ENCODE results near the gene MAPK11.

GRCh38 chr22:50312371-50312770, 42.2 kb upstream of the MAPK11 start:
- TF ChIP-seq, protein P1, sequence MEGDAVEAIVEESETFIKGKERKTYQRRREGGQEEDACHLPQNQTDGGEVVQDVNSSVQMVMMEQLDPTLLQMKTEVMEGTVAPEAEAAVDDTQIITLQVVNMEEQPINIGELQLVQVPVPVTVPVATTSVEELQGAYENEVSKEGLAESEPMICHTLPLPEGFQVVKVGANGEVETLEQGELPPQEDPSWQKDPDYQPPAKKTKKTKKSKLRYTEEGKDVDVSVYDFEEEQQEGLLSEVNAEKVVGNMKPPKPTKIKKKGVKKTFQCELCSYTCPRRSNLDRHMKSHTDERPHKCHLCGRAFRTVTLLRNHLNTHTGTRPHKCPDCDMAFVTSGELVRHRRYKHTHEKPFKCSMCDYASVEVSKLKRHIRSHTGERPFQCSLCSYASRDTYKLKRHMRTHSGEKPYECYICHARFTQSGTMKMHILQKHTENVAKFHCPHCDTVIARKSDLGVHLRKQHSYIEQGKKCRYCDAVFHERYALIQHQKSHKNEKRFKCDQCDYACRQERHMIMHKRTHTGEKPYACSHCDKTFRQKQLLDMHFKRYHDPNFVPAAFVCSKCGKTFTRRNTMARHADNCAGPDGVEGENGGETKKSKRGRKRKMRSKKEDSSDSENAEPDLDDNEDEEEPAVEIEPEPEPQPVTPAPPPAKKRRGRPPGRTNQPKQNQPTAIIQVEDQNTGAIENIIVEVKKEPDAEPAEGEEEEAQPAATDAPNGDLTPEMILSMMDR (IDR thresholded peaks at IDR 0.05 in 2 of 3, conservative IDR thresholded peaks at IDR 0.05 in 1 of 3; ENCODE audit: insufficient read depth in 2 of 3, low read depth in 1 of 3, low read length in 3 of 3), result no peak
- no peak for TF ChIP-seq SLC30A9 (CRISPR knock-in tag; IDR thresholded peaks at IDR 0.05)
- no peak for TF ChIP-seq ZNF778 (CRISPR knock-in tag; IDR thresholded peaks at IDR 0.05)
- no peak for TF ChIP-seq JUN (IDR thresholded peaks at IDR 0.05; ENCODE audit: borderline replicate concordance, low read depth, low read length)
- TF ChIP-seq JUN (CRISPR knock-in tag; IDR thresholded peaks at IDR 0.05; ENCODE audit: borderline replicate concordance), result no peak
- no peak for TF ChIP-seq ERF (CRISPR knock-in tag; IDR thresholded peaks at IDR 0.05)
- TF ChIP-seq, protein P2, sequence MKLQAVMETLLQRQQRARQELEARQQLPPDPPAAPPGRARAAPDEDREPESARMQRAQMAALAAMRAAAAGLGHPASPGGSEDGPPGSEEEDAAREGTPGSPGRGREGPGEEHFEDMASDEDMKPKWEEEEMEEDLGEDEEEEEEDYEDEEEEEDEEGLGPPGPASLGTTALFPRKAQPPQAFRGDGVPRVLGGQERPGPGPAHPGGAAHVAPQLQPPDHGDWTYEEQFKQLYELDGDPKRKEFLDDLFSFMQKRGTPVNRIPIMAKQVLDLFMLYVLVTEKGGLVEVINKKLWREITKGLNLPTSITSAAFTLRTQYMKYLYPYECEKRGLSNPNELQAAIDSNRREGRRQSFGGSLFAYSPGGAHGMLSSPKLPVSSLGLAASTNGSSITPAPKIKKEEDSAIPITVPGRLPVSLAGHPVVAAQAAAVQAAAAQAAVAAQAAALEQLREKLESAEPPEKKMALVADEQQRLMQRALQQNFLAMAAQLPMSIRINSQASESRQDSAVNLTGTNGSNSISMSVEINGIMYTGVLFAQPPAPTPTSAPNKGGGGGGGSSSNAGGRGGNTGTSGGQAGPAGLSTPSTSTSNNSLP (IDR thresholded peaks at IDR 0.05; ENCODE audit: borderline replicate concordance, low read depth, low read length), result no peak
- no peak for TF ChIP-seq ARHGAP35 (IDR thresholded peaks at IDR 0.05; ENCODE audit: partially characterized antibody)
- no peak for TF ChIP-seq ELF2 (CRISPR knock-in tag; IDR thresholded peaks at IDR 0.05)
- TF ChIP-seq SAP30 (IDR thresholded peaks at IDR 0.05; ENCODE audit: borderline replicate concordance, insufficient read depth, low read depth, low read length, poor library complexity, severe bottlenecking), result no peak
- TF ChIP-seq POLR2A (conservative IDR thresholded peaks at IDR 0.05), result no peak
- TF ChIP-seq, protein P3, sequence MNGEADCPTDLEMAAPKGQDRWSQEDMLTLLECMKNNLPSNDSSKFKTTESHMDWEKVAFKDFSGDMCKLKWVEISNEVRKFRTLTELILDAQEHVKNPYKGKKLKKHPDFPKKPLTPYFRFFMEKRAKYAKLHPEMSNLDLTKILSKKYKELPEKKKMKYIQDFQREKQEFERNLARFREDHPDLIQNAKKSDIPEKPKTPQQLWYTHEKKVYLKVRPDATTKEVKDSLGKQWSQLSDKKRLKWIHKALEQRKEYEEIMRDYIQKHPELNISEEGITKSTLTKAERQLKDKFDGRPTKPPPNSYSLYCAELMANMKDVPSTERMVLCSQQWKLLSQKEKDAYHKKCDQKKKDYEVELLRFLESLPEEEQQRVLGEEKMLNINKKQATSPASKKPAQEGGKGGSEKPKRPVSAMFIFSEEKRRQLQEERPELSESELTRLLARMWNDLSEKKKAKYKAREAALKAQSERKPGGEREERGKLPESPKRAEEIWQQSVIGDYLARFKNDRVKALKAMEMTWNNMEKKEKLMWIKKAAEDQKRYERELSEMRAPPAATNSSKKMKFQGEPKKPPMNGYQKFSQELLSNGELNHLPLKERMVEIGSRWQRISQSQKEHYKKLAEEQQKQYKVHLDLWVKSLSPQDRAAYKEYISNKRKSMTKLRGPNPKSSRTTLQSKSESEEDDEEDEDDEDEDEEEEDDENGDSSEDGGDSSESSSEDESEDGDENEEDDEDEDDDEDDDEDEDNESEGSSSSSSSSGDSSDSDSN (IDR thresholded peaks at IDR 0.05; ENCODE audit: borderline replicate concordance in 1 of 2, low read depth in 2 of 2, low read length in 2 of 2), result no peak
- no peak for TF ChIP-seq EZH2 (IDR thresholded peaks at IDR 0.05; ENCODE audit: borderline replicate concordance, low read depth, low read length)
- no peak for TF ChIP-seq MYBL2 (IDR thresholded peaks at IDR 0.05; ENCODE audit: low read depth)
- TF ChIP-seq MYBL2 (CRISPR knock-in tag; IDR thresholded peaks at IDR 0.05; ENCODE audit: borderline replicate concordance), result no peak
- no peak for TF ChIP-seq ZNF561 (CRISPR knock-in tag; conservative IDR thresholded peaks at IDR 0.05)

All from K562 (cell line).